ENCODE results near the gene BEST1. TPM values are rescaled to one million over a fixed set of nuclear protein-coding genes. Genes with fewer than 3 reads are reported as not detected.

The BEST1 gene
- total and polyA plus RNA-seq, 2 of the 13 experiments (the other 11 are each of a cell fraction or from before 2014, with no cell fraction given), result 0.09 to 0.65 TPM

DNA sequence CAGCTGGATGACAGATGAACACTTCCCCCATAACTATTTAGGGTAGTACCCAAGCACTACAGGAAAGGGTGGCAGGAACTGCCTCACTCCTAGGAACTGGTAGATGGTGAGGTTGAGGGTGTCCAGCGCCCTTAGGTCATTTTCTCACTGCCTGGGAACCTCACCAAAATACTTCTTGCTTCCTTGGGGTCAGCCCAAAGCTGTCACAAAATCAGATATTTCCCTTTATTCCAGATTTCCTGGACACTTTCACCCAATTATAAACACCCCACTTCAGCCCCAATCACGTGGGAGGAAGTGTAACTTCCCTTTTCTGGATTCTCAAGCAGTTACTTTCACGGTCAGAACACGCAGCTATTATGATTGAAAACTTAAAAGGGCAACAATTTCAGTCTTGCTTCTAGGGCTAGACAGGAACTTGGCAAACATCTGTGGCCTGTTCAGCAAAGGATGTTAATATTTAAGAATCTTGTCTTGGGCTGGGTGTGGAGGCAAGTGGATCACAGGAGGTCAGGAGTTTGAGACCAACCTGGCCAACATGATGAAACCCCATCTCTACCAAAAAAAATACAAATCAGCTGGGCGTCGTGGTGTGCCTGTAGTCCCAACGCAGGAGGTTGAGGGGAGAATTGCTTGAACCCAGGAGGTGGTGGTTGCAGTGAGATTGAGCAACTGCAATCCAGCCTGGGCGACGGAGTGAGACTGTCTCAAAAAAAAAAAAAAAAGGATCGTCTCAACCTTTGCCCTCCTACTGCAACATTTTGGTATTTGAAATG lies 13.3 kb downstream of the BEST1 start (continued):
- no peak for TF ChIP-seq ZNF746 (CRISPR knock-in tag; IDR thresholded peaks at IDR 0.05)
- TF ChIP-seq AGO1 (IDR thresholded peaks at IDR 0.05; ENCODE audit: low read depth, low read length, poor library complexity, severe bottlenecking), result peak; percentile 11
- 0 out of 2 replicates have a peak, but pooled peaks have one; percentile 20 for TF ChIP-seq ZNF724P (CRISPR knock-in tag; IDR thresholded peaks at IDR 0.05; ENCODE audit: borderline replicate concordance)
- no peak for TF ChIP-seq YY1 (IDR thresholded peaks at IDR 0.05; ENCODE audit: insufficient read depth, insufficient replicate concordance, low read depth, low read length)
- 0 out of 2 replicates have a peak, but pooled peaks have one; percentile 23 for TF ChIP-seq ZC3H13 (CRISPR knock-in tag; IDR thresholded peaks at IDR 0.05)
- peak; percentile 35; the same call in 1 of the 2 replicates for TF ChIP-seq BRF2 (CRISPR knock-in tag; IDR thresholded peaks at IDR 0.05)
- TF ChIP-seq, protein P1, sequence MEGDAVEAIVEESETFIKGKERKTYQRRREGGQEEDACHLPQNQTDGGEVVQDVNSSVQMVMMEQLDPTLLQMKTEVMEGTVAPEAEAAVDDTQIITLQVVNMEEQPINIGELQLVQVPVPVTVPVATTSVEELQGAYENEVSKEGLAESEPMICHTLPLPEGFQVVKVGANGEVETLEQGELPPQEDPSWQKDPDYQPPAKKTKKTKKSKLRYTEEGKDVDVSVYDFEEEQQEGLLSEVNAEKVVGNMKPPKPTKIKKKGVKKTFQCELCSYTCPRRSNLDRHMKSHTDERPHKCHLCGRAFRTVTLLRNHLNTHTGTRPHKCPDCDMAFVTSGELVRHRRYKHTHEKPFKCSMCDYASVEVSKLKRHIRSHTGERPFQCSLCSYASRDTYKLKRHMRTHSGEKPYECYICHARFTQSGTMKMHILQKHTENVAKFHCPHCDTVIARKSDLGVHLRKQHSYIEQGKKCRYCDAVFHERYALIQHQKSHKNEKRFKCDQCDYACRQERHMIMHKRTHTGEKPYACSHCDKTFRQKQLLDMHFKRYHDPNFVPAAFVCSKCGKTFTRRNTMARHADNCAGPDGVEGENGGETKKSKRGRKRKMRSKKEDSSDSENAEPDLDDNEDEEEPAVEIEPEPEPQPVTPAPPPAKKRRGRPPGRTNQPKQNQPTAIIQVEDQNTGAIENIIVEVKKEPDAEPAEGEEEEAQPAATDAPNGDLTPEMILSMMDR (CRISPR knock-in tag; IDR thresholded peaks at IDR 0.05), result no peak
- TF ChIP-seq ZBTB7A (CRISPR knock-in tag; IDR thresholded peaks at IDR 0.05), result no peak
- no peak for TF ChIP-seq ZNF879 (CRISPR knock-in tag; IDR thresholded peaks at IDR 0.05)
- no peak for TF ChIP-seq STAT5B (CRISPR knock-in tag; IDR thresholded peaks at IDR 0.05)
- no peak for TF ChIP-seq ZNF672 (CRISPR knock-in tag; IDR thresholded peaks at IDR 0.05)
- no peak for TF ChIP-seq EHMT2 (IDR thresholded peaks at IDR 0.05; ENCODE audit: borderline replicate concordance, low read depth, low read length)
- no peak for TF ChIP-seq HES4 (CRISPR knock-in tag; IDR thresholded peaks at IDR 0.05; ENCODE audit: borderline replicate concordance)
- 0 out of 2 replicates have a peak, but pooled peaks have one; percentile 7 for TF ChIP-seq HNF4G (IDR thresholded peaks at IDR 0.05; ENCODE audit: borderline replicate concordance, low read depth, low read length)
- TF ChIP-seq HNF4G (CRISPR knock-in tag; IDR thresholded peaks at IDR 0.05; ENCODE audit: borderline replicate concordance, low read depth), result no peak
- TF ChIP-seq, protein P2, sequence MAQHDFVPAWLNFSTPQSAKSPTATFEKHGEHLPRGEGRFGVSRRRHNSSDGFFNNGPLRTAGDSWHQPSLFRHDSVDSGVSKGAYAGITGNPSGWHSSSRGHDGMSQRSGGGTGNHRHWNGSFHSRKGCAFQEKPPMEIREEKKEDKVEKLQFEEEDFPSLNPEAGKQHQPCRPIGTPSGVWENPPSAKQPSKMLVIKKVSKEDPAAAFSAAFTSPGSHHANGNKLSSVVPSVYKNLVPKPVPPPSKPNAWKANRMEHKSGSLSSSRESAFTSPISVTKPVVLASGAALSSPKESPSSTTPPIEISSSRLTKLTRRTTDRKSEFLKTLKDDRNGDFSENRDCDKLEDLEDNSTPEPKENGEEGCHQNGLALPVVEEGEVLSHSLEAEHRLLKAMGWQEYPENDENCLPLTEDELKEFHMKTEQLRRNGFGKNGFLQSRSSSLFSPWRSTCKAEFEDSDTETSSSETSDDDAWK (CRISPR knock-in tag; IDR thresholded peaks at IDR 0.05), result no peak
- TF ChIP-seq MED1 (CRISPR knock-in tag; IDR thresholded peaks at IDR 0.05), result no peak; the same call in 1 of the 2 replicates
- peak; percentile 10; the same call in 1 of the 2 replicates for TF ChIP-seq CHD2 (IDR thresholded peaks at IDR 0.05; ENCODE audit: low read depth, low read length)
- no peak for TF ChIP-seq ZNF282 (IDR thresholded peaks at IDR 0.05; ENCODE audit: partially characterized antibody)
- TF ChIP-seq, protein P3, sequence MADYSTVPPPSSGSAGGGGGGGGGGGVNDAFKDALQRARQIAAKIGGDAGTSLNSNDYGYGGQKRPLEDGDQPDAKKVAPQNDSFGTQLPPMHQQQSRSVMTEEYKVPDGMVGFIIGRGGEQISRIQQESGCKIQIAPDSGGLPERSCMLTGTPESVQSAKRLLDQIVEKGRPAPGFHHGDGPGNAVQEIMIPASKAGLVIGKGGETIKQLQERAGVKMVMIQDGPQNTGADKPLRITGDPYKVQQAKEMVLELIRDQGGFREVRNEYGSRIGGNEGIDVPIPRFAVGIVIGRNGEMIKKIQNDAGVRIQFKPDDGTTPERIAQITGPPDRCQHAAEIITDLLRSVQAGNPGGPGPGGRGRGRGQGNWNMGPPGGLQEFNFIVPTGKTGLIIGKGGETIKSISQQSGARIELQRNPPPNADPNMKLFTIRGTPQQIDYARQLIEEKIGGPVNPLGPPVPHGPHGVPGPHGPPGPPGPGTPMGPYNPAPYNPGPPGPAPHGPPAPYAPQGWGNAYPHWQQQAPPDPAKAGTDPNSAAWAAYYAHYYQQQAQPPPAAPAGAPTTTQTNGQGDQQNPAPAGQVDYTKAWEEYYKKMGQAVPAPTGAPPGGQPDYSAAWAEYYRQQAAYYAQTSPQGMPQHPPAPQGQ (CRISPR knock-in tag; IDR thresholded peaks at IDR 0.05; ENCODE audit: borderline replicate concordance), result no peak
- peak; percentile 41; the same call in 1 of the 2 replicates for TF ChIP-seq NR2C2 (CRISPR knock-in tag; IDR thresholded peaks at IDR 0.05; ENCODE audit: borderline replicate concordance)
- peak; percentile 74 for TF ChIP-seq RBFOX2 (IDR thresholded peaks at IDR 0.05; ENCODE audit: low read depth, low read length)
- peak; percentile 64; the same call in 1 of the 2 replicates for TF ChIP-seq CEBPG (CRISPR knock-in tag; IDR thresholded peaks at IDR 0.05)
- TF ChIP-seq ZNF432 (CRISPR knock-in tag; IDR thresholded peaks at IDR 0.05; ENCODE audit: borderline replicate concordance), result no peak
